LNCaP clone FGC (cell line): Measurements from ENCODE around the gene CSNK1E.

Experiments used
- DNase-seq: peaks from one replicate; pipeline ENCODE4 v3.0.0-alpha.2; 2011; ENCODE audit warnings: low read depth
- H3K4me3 ChIP-seq: 2 replicates; pipeline ENCODE4 v1.5.1; 2011; ENCODE audit warnings: mild to moderate bottlenecking, low read depth, low read length, control low read depth
- TF ChIP-seq, protein P1 (sequence below): IDR thresholded peaks from 2 replicates; pipeline ENCODE4 v1.5.1; 2012; ENCODE audit warnings: mild to moderate bottlenecking; ENCODE audit not compliant: control insufficient read depth, insufficient read depth; ENCODE audit errors: extremely low read depth

CSNK1E gene

DNA sequence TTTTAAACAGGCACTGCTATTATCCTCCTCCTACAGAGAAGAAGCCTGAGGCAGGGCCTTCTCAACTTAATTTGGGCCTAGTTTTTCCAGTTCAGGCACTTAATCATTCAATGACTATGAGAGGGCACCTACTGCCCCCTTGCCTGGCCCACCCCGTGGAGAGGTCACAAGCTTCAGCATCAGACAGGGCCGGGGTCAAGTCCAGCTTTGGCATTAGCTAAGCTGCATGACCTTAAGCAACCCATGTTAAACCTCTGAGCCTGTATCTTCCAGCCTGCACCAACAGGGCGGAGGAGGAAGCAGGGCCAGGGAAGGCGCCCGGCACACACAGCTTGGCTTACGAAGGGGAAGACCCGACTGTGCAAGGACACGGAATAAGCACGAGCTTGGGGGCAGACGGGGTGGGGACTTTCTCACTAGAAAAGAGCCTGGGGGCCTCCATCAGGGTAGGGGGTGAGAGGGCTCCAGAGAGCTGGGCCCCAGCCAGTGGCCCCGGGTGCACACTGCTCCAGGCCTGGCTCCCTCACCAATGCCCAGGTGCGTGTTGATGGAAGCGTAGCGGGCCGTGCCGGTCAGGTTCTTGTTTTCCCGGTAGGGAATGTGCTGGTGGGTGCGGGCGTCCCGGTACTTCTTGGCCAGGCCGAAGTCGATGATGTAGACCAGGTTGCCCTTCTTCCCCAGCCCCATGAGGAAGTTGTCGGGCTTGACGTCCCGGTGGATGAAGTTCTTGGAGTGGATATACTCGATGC lies 16.9 kb downstream of the CSNK1E start:
- DNase-seq: no peak
- H3K4me3 ChIP-seq: no peak overlapping the region
- TF ChIP-seq, protein P1, sequence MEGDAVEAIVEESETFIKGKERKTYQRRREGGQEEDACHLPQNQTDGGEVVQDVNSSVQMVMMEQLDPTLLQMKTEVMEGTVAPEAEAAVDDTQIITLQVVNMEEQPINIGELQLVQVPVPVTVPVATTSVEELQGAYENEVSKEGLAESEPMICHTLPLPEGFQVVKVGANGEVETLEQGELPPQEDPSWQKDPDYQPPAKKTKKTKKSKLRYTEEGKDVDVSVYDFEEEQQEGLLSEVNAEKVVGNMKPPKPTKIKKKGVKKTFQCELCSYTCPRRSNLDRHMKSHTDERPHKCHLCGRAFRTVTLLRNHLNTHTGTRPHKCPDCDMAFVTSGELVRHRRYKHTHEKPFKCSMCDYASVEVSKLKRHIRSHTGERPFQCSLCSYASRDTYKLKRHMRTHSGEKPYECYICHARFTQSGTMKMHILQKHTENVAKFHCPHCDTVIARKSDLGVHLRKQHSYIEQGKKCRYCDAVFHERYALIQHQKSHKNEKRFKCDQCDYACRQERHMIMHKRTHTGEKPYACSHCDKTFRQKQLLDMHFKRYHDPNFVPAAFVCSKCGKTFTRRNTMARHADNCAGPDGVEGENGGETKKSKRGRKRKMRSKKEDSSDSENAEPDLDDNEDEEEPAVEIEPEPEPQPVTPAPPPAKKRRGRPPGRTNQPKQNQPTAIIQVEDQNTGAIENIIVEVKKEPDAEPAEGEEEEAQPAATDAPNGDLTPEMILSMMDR: no peak

DNA sequence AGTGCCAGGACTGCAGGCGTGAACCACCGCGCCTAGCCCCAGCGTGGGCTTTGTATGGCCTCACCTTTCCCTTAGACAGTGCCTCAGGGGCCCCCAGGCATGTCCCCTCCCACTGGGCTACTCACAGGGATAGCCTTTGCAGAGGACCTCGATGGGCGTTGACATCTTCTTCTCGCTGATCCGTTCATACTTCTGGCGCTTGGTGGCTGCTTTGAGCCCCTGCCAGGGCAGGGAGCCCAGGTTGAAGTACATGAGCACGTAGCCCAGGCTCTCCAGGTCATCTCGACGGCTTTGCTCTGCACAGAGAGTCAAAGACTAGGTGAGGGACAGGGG lies 17.5 kb downstream of the CSNK1E start:
- TF ChIP-seq, protein P1: no peak
- H3K4me3 ChIP-seq: no peak overlapping the region
- DNase-seq: no peak

DNA sequence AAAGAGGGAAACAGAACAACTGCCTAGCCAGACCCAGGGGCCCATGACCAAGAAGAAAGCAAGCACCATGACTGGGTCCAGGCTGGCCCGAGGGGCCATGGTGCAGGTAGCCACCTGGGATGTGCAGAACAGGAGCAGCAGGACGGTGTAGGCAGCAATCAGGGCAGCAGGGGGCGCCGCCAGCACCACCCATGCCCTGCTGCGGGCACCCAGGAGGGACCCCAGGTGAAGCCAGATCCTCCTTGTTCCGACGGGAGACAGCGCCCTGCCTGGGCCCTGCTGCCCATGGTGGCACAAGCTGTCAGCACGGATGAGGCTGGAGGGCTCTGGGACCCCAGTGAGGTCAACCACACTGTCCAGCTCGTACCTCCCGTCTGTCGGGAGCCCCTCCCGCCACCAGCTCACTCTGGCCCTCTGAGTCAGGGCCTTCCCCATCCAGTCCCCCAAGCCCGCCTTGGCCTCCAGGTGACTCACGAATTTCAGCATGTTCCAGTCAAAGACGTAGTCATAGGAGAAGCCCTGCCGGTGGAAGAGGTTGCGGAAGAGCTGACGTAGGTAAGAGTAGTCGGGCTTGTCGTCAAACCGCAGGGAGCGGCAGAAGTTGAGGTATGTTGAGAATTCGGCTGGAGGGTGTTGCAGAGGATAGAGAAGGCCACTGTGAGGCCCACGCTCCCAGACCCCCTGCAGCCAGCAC lies 18.8 kb downstream of the CSNK1E start:
- no peak overlapping the region for H3K4me3 ChIP-seq
- no peak for DNase-seq
- TF ChIP-seq, protein P1: peak; percentile 37

DNA sequence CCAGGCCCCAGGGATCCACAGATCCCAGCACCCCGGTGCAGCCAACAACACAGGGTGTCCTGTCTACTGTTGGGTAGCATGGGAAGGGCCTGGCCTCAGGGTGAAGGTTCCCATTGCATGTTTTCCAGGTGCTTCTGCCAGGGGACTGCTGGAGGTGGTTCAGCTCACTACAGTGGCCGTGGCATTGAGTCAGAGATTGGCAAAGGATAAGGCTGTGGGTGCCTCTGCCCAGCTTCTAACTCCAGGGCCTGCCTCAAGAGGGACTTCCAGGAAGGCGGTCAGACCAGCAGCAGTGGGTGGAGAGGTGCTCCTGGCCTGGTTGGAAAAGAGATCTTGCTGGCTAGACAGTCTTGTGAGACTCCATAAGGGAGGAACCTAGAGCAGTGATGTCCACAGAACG lies 20.9 kb downstream of the CSNK1E start:
- no peak for DNase-seq
- H3K4me3 ChIP-seq: no peak overlapping the region
- TF ChIP-seq, protein P1: no peak

DNA sequence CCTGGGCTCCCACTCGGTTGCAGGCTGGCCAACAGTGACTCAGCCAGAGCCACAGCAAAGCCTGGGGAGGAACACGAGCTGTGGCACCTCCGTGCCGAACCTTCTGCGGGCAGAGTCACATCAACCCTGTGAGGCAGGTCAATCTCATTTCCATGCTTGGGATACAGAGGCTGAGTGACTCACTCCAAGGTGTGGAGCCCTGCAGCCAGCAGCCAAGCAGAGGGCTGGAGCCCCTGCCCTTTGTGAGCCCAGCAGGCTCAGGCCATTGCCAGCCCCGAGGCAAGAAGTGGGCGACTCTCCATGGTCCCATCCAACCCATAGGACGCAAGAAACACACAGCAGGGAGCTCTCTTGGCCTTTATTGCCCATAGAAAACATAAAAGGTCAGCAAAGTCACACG lies 21.4 kb downstream of the CSNK1E start:
- DNase-seq: no peak
- H3K4me3 ChIP-seq: no peak overlapping the region
- TF ChIP-seq, protein P1: no peak

DNA sequence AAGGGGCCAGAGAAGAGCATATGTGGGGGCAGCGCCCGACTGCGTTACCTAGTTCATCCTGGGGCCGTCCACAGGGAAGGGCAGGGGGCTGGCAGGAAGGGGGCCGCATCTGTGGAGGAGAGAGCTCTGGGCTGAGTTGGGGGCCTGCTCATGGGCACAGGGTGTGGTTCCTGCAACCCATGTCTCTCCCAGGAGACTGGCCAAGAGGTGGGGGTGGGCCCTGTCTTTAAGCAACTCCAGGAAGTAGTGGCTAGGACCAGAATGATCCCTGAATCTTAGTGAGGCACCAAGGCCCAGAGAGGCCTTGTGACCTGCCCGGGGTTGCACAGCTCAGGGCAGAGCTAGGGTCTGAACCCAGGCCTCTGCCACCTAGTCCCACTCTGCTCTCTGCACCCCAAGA lies 21.9 kb downstream of the CSNK1E start:
- no peak for DNase-seq

More for the DNA sequence above, 21.9 kb downstream of the CSNK1E start:
- no peak overlapping the region for H3K4me3 ChIP-seq
- TF ChIP-seq, protein P1: no peak
